Sciatic nerve (tissue), 2 donors: Measurements from ENCODE around the gene USP48. TPM values are rescaled to one million over a fixed set of nuclear protein-coding genes. Genes with fewer than 3 reads are reported as not detected.

ENCODE experiments used
- ATAC-seq: fragments of 200-7000 bp; cut with Tn5 transposase; one replicate; pipeline ENCODE4 v1.9.1; 2020; ENCODE audit warnings: mild to moderate bottlenecking, moderate library complexity
- DNase-seq: peaks from one replicate; pipeline ENCODE4 v3.0.0-alpha.2; 2020; ENCODE audit warnings: low spot score
- intact Hi-C: fragments of 100-400 bp; cut with DNase I; formaldehyde crosslinking; loops from one replicate; pipeline ENCODE4 v1.14.2; 2022
- total RNA-seq: library from RNA; stranded (reverse); fragmentation: NEBNext Ultra II Directional; extraction: Animal tissue kit (Norgen Biotek cat#: 25700); gene quantifications from one replicate; pipeline ENCODE4 v1.2.1, GENCODE V29; 2021
- donor health status: DM: no; HTN: no; CAD: no.
- donor health status: DM: no; HTN: no; CAD: no.

The USP48 gene
- total RNA-seq, 1 donor from 2014 or later, result 112 TPM

GRCh38 chr1:21651214-21652042, 131.5 kb downstream of the USP48 start:
- ATAC-seq (peak; percentile 47), DNase-seq (peak; percentile 68)
- intact Hi-C loops, result no loop called here

GRCh38 chr1:21650400-21650799, 132.5 kb downstream of the USP48 start:
- ATAC-seq (peak; percentile 5), DNase-seq (no peak)
- intact Hi-C loops, result no loop called here

- intact Hi-C loops, result no loop called here
- no peak for ATAC-seq
- no peak for DNase-seq
Observed at GRCh38 chr1:21649315-21649714, 133.6 kb downstream of the USP48 start.

- intact Hi-C loops, result no loop called here
- no peak for ATAC-seq
- DNase-seq, result no peak
Observed at GRCh38 chr1:21648791-21649190, 134.2 kb downstream of the USP48 start.

- intact Hi-C loops, result no loop called here
- no peak for DNase-seq
Observed at GRCh38 chr1:21648352-21648730, 134.6 kb downstream of the USP48 start.

GRCh38 chr1:21647431-21648351, 135.3 kb downstream of the USP48 start:
- intact Hi-C loops, result no loop called here
- no peak for DNase-seq
- no peak for ATAC-seq

More at GRCh38 chr1:21648352-21648730, 134.6 kb downstream of the USP48 start:
- ATAC-seq, result no peak

GRCh38 chr1:21645550-21645949, 137.4 kb downstream of the USP48 start:
- intact Hi-C loops, result no loop called here
- DNase-seq (no peak), ATAC-seq (no peak)

- intact Hi-C loops, result no loop called here
- no peak for ATAC-seq
- DNase-seq, result no peak
Observed at GRCh38 chr1:21644906-21645305, 138.0 kb downstream of the USP48 start.

- DNase-seq, result no peak
- intact Hi-C loops, result no loop called here
- ATAC-seq, result no peak
Observed at GRCh38 chr1:21644348-21644747, 138.6 kb downstream of the USP48 start.

- intact Hi-C loops, result no loop called here
- ATAC-seq (no peak), DNase-seq (no peak)
Observed at GRCh38 chr1:21643624-21644023, 139.3 kb downstream of the USP48 start.

- DNase-seq (no peak), ATAC-seq (no peak)
- intact Hi-C loops, result no loop called here
Observed at GRCh38 chr1:21641967-21642739, 140.8 kb downstream of the USP48 start.

- DNase-seq, result no peak
- no peak for ATAC-seq
- intact Hi-C loops, result no loop called here
Observed at GRCh38 chr1:21641537-21641936, 141.4 kb downstream of the USP48 start.

GRCh38 chr1:21641076-21641475, 141.9 kb downstream of the USP48 start:
- intact Hi-C loops, result no loop called here
- no peak for DNase-seq
- ATAC-seq, result no peak

- DNase-seq, result no peak
- intact Hi-C loops, result no loop called here
- ATAC-seq, result no peak
Observed at GRCh38 chr1:21640653-21641052, 142.3 kb downstream of the USP48 start.

- peak; percentile 59 for ATAC-seq
- intact Hi-C loops, result no loop called here
- DNase-seq, result no peak
Observed at GRCh38 chr1:21639594-21640041, 143.3 kb downstream of the USP48 start.

- intact Hi-C loops, result no loop called here
- no peak for DNase-seq
- peak; percentile 14 for ATAC-seq
Observed at GRCh38 chr1:21638531-21639341, 144.2 kb downstream of the USP48 start.

- DNase-seq (no peak), ATAC-seq (no peak)
- intact Hi-C loops, result no loop called here
Observed at GRCh38 chr1:21637514-21637913, 145.4 kb downstream of the USP48 start.

- ATAC-seq, result no peak
- intact Hi-C loops, result no loop called here
Observed at GRCh38 chr1:21636029-21636428, 146.9 kb downstream of the USP48 start.

More at GRCh38 chr1:21636029-21636428, 146.9 kb downstream of the USP48 start:
- no peak for DNase-seq
